Esophagus muscularis mucosa (tissue), 4 donors: Measurements from ENCODE around the gene ZNF490.

Experiments
- CTCF ChIP-seq, 3 experiments: fragments of 200-600 bp in 2 of 3; fragments of 450-650 bp in 1 of 3; sonication (generic) in 2 of 3; IDR thresholded peaks; one replicate each; pipeline ENCODE4 v1.5.1; 2017 to 2019; ENCODE audit warnings: antibody characterized with exemption in 3 of 3, mild to moderate bottlenecking in 2 of 3, moderate library complexity in 1 of 3
- EP300 ChIP-seq: sonication (generic); formaldehyde crosslinking; IDR thresholded peaks from one replicate; pipeline ENCODE4 v1.6.1; 2017; ENCODE audit warnings: antibody characterized with exemption
- POLR2A ChIP-seq: fragments of 450-650 bp; IDR thresholded peaks from one replicate; pipeline ENCODE4 v1.6.1; 2017; ENCODE audit warnings: antibody characterized with exemption, moderate library complexity, mild to moderate bottlenecking, low read depth

GRCh38 chr19:12646551-12646950 lies 35.9 kb upstream of the ZNF490 start:
- TF ChIP-seq CTCF (IDR thresholded peaks at IDR 0.05): no peak
- no peak for TF ChIP-seq POLR2A
- no peak for TF ChIP-seq EP300
